ENCODE measurements around the gene LITAF.
"Not testable (repeated sequence)": the region's sequence is repeated elsewhere in the genome, so short reads cannot be mapped to it uniquely, and the experiment has no call there.

The LITAF gene

DNA sequence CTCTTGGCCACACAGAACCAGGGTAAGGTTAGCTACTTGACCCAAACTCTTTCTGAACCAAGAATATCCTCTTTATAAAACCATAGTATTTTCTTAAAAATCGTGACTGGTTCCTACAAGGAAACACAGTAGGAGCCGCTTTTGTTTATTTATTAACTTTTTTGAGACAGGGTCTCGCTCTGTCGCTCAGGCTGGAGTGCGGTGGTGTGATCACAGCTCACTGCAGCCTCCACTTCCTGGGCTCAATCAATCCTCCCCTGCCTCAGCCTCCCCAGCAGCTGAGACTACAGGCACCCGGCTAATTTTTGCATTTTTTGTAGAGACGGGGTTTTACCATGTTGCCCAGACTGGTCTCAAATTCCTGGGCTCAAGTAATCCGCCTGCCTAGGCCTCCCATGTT lies 14.7 kb upstream of the LITAF start:
- DNase-seq (ENCODE audit: low read depth in 1 of 2, low spot score in 1 of 2): no peak

DNA sequence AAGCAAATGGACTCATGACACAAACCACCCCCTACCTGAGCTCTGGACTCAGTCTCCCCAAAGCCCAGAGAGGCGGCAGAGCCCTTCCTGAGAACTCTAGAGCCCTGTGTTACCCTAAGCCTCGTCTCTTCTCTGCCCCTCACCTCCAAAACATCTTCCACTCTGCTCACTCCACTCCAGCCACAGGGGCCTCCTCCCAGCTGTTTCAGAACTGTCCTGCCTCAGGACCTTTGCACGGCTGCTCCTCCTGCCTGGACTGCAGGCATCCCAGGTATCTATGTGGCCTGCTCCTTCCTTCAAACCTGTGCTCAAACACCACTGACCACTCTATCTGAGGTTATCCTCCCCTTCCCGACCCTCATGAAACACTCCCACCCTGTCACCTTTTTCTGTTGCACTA lies 12.9 kb upstream of the LITAF start:
- DNase-seq (ENCODE audit: low read depth in 1 of 2, low spot score in 1 of 2): no peak

DNA sequence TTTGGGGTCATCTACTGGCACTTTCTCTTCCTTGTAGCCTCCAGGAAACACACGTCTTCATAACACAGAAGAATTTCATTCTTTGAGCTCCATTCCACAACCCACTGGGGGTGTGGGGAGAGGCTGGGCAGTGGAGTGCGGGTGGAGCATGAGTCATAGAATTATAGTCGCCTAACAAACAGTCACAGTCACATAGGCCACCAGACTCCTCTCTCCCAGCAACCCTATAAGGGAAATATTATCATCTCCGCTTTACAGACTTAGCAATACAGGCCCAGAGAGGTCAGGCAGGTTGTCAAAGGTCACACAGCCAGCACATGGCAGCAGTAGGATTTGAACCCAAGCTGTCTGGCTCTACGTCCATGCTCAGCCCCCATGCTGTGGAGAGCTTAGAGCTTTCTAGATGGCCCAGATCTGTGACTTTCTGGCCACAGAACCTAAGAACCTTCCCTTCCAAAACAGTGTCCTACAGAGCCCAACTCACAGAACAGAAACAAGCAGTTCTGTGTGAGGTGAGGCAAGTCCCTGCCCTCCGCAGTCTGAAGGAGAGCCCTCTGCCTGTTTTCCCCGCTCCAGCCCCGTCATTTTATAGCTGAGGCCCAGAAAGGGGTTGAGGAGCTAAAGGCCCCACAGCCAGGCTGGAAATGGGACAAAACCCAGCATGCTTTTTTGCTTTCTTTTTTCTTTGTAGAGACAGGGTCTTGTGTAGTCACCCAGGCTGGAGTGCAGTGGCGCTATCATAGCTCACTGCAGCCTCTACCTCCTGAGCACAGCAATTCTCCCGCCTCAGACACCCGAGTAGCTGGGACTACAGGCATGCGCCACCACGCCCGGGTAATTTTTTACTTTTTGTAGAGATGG lies 10.7 kb upstream of the LITAF start:
- DNase-seq (ENCODE audit: low read depth in 1 of 2, low spot score in 1 of 2): no peak

DNA sequence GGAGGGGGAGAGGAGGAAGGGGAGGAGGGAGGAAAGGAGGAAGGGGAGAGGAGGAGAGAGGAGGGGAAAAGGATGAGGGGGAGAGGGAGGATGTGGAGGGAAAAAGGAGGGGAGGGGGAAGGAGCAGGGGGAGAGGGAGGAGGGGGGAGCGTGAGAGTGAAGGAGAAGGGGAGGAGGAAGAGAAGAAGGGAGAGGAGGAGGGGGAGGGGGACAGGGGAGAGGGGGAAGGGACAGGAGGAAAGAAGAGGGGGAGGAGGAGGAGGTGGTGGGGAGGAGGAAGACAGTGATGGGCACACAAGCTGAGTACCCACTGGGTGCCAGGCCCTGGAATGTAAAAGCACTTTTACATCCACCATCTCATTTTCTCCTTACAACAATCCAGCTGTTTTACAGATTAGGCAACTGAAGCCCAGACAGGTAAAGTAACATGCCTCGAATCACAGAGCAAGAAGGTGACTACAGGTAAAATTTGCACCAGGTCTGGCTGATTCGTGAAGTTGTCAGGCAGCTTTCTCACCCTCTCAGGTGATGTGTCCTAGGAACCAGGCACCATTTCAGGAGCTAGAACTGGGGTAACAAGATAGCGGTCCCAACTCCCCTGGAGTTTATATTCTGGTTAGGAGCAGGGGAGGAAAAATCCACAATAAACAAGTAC lies 10.0 kb upstream of the LITAF start:
- DNase-seq (ENCODE audit: low read depth in 1 of 2, low spot score in 1 of 2): no peak

DNA sequence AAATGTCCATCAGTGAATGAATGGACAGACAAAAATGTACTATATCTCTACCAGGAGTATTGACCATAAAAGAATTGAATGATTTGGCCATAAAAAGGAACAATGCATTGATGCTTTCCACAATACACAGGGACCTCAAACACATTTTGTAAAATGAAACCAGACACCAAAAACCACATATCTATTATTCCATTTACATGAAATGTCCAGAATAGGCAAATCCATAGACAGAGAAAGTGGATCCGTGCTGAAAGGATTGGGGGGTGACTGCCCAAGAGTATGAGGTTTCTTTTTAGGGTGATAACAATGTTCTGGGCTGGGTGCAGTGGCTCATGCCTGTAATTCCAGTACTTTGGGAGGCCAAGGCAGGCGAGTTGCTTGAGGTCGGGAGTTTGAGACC lies 6.9 kb upstream of the LITAF start:
- DNase-seq (ENCODE audit: low read depth in 1 of 2, low spot score in 1 of 2): no peak

DNA sequence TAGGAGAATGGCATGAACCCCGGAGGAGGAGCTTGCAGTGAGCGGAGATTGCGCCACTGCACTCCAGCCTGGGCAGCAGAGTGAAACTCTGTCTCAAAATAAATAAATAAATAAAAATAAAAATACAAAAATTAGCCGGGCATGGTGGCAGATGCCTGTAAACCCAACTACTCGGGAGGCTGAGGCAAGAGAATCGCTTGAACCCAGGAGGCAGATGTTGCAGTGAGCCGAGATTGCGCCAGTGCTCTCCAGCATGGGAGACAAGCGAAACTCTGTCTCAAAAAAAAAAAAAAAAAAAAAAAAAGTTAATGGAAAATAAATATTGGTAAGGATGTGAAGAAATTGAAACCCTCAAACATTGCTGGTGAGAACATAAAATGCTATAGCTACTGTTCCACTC lies 6.4 kb upstream of the LITAF start:
- not testable (repeated sequence) for DNase-seq (ENCODE audit: low read depth in 1 of 2, low spot score in 1 of 2)

DNA sequence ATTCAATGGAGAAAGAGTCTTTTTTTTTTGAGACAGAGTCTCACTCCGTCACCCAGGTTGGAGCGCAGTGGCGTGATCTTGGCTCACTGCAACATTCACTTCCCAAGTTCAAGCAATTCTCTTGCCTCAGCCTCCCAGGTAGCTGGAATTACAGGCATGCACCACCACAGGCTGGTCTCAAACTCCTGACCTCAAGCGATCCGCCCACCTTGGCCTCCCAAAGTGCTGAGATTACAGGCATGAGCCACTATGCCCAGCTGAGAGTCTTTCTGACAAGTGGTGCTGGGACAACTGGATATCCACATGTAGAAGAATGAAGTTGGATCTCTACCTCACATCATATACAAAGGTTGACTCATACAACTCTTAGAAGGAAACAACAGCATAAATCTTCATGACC lies 4.9 kb upstream of the LITAF start:
- DNase-seq (ENCODE audit: low read depth in 1 of 2, low spot score in 1 of 2): not testable (repeated sequence)

DNA sequence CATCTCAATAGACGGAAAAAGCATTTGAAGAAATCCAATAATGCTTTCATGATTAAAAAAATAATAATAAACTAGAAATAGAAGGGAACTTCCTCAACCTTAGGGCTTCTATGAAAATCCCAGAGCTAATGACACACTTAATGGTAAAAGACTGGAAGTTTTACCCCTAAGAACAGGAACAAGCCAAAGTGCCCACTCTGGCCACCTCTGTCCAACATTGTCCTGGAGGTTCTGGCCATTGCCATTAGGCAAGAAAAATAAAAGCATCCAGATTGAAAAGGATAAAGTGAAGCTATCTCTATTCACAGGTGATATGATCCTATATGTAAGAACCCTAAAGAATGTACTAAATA lies 2.5 kb upstream of the LITAF start:
- no peak for DNase-seq (ENCODE audit: low read depth in 1 of 2, low spot score in 1 of 2)

DNA sequence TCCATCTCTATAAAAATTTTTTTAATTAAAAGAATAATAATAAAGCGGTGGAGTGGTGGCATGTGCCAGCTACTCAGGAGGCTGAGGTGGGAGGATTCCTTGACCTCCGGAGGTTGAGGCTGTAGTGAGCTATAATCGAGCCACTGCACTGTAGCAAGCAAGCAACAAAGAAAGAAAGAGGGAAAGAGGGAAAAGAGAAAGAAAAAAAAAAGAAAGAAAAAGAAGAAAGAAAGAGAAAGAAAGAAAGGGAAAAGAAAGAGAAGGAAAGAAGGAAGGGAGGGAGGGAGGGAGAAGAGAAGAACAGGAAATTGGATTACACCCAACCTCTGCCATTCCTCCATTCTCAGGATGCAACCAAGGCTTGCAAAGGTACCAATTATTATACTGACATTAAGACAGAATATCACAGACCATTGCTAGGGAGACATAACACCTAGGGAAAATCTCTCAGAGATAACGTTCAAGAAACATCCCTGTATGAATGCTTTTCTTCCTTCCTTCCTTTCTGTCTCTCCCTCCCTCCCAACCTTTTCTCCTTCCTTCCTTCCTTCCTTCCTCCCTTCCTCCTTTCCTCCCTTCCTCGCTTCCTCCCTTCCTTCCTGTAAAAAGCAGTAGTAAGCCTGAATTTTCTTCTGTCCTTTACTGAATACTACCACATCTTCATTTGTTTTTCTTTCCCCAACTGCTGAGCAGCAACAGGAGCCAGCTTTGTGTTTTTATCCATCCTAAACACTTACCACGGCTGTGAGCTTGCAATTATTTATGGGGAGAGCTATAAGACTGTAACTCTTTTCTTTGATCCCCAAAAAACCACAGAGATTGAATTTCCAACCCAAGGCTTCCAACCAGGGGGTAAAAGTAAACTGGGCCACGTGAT lies 1.8 kb upstream of the LITAF start:
- DNase-seq (ENCODE audit: low read depth in 1 of 2, low spot score in 1 of 2): no peak

DNA sequence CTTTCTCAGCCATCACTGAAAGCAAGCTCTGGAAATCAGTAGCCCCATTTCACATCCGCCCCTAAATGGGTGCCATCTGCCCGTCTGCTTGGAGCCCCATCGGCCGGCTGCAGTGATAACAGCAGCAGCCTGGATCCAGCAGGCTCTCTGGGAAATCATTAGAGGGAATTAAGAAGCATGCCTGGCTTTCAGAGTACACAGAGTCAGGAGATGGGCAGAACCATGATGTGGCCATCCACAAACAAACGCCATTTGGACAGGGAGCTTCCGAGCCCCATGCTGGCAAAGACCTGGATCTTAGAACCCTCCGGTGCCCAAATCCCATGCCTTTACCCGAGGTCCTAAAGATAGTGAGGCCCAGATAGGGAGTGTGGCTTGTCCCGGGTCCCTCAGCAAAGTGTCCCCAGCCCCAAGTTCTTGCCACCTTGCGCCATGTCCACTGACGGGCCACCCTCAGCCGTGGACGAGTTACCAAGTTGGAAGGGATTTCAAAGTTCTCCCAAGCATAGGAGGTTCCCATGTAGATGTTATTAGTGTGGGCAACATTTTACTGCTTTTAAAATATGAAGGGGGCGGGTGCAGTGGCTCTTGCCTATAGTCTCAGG lies 1.0 kb upstream of the LITAF start:
- no peak for DNase-seq (ENCODE audit: low read depth in 1 of 2, low spot score in 1 of 2)

DNA sequence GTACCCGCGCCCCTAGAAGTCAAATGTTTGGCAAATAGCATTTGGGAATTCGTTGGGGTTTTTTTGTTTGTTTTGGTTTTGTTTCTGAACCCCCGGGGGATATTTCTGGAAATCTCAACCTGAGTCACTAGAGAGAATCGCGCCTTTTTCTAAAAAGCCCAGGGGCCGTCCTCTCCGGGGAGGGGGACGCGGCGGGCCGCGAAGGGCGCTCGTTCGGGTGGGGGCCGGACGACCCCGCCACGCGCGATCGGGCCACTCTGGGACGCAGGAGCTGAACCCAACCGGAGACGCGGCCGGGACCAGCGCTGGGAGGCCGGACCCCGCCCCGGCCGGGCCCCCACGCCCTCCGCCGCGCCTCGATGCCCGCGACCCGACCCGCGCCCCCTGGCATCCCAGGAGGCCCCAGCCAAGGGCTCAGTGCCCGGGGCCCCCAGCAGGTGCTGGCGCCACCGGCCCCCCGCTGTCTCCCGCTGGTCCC lies 302 bp downstream of the LITAF start:
- peak in 1 of 2 donors; percentile 21 for DNase-seq (ENCODE audit: low read depth in 1 of 2, low spot score in 1 of 2)

DNA sequence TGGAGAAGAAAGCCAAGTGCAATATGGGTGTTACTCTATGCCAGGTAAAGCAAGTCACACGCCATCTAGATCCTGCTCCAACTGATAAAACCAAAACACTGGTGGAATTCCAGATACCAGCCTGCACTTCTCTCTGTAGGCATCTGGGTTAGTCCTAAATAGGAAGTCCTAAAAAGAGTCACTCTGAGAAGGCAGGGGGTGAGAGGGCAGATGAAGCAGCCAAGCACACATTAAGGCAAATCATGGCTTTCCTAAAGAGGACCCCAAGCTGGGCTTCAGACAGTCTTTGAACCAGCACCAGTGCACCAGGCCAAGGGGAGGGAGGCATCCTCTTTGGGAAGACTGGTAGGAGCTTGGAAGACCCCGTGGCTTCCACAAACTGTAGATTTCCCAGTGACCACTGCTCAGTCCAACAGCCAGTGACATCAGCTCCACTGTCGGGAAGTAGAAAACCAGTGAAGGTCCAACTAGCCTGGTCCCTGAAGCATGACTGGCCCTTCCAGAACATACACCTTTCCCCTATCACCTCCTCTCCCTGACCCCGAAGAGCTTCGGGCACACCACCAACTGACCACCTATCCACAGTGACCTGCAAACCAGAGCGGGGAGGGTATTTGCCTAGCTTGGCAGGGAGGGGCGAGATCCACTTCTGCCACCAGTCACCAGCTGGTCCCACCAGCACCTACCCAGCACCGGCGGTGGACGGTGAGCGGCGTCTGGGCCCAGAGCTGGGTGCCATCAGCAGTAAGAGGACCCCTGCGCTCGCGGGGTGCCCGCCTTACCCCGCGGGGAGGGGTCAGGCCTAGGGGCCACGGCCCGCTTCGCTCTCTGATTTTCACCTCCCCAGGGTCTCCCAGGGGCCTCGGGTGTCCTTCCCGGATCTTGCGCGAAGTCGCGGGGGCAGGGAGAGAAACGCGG lies 1.0 kb downstream of the LITAF start:
- peak in 1 of 2 donors; percentile 21 for DNase-seq (ENCODE audit: low read depth in 1 of 2, low spot score in 1 of 2)

DNA sequence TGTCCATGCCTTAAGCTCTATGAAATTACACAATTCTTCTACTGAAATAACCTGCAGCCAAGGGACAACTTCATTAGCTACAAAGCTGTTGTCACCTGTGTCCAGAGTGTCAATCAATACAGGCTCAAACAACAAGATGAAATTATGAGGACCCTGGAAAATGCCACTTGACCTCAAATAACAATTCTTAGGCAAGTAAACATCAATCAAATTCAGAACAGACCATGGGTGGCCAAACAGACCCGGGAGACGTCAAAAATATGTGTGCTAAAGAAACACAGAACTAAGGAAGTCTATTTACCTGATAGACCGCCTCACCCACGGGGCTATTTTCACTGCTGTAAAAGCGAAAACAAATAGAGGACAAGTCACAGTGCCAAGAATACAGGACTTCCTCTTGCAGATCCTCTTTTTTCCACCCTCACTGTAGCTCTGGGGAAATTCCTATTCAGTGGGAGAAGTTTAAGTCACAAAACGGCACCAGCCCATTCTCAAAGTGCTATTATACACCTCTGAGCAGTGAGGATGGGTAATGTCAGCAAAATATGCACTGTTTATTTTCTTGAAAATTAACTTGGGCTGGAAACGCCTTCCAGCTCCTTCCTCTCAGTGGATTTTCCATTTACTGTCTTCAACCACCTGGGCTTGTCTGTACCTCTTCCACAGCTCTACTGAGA lies 2.7 kb downstream of the LITAF start:
- DNase-seq (ENCODE audit: low read depth in 1 of 2, low spot score in 1 of 2): no peak

DNA sequence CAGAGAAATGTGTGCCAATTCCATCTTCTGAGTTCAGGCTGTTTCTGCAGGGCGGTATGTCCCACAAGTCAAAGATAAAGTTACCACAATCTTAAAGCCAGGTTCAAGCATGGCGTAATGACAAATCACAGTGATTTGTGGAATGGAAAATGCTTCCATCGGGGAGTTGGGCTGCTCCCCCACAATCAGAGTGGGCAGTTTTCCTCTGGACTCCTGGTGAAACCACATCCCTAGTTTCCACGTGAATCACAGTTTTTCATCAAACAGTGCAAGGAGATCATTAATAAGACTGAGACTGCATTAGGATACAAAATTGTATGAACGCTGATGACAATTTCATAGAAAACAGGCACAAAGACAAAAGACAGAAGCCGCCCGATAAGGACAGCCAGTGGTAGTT lies 3.6 kb downstream of the LITAF start:
- no peak for DNase-seq (ENCODE audit: low read depth in 1 of 2, low spot score in 1 of 2)

DNA sequence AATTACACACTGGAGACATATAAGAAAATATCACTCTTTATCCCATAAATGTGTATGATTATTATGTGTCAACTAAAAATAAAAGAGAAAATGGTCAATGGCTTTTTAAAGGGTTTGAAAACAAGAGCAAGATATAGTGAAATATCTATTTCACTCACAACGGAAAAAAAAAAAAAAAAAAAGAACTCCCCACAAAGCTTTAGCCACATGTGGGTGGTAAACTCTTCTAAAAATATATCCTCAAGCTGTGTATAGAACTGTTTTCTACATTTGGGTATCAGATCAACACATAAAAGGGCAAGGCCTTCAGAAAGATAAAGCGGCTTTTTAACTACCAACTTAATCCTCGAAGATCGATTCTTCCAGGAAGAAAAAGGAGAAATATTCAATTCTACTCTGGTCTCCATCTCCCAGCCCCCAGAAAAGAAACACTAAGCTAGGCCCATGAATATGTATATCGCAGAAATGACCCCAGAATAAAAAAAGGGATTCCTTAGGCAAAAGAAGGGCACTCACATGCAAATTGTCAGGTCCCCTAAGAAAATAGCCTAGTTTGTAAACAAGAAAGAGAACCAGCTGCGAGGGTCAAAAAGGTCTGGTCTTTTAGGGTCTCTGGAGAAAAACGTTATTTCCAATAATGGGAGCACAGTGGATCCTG lies 4.4 kb downstream of the LITAF start:
- DNase-seq (ENCODE audit: low read depth in 1 of 2, low spot score in 1 of 2): no peak

DNA sequence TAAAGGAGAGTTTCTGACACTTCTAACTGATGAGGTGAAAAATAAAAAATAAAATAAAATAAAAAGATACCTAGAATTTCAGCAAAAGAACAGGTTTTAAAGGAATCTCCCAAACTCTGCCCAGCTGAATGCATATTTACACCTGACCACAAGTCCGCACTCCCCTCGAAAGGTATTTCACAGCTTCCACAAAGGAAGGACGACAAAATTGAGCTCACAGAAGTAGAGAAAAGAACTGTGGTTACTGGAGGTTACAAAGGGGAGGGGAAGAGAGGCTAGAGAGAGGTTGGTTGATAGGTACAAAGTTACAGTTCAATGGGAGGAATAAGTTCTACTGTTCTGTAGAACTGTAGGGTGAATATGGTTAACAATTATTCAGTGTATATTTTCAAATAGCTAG lies 5.0 kb downstream of the LITAF start:
- DNase-seq (ENCODE audit: low read depth in 1 of 2, low spot score in 1 of 2): no peak

DNA sequence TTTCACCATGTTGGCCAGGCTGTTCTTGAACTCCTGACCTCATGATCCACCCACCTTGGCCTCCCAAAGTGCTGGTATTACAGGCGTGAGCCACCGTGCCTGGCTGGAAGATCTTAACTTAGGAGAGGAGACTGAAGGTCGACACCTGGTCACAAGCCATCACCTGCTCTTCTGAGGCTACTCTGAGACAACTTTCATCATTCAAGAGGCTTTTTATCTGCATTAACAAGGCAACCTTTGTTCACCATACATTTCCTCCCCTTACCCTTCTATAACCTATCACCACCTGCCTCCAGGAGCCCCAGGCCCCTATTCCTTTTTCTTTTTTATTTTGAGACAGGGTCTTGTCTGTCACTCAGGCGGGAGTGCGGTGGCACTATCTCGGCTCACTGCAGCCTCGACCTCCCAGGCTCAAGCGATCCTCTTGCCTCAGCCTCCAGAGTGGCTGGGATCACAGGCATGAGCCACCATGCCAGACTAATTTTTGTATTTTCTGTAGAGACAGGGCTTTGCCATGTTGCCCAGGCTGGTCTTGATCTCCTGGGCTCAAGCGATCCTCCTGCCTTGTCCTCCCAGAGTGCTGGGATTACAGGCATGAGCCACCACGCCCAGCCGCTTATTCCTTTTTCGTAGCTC lies 6.2 kb downstream of the LITAF start:
- DNase-seq (ENCODE audit: low read depth in 1 of 2, low spot score in 1 of 2): no peak

DNA sequence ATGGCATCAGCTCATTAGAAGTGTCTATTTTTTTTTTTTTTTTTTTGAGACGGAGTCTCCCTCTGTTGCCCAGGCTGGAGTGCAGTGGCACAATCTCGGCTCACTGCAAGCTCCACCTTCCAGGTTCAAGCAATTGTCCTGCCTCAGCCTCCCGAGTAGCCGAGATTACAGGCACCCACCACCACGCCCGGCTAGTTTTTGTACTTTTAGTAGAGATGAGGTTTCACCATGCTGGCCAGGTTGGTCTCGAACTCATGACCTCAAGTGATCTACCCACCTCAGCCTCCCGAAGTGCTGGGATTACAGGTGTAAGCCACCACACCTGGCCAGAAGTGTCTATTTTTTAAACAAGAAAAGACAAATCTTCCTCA lies 9.4 kb downstream of the LITAF start:
- not testable (repeated sequence) for DNase-seq (ENCODE audit: low read depth in 1 of 2, low spot score in 1 of 2)
